Measurements from ENCODE around the gene GABRR1. TPM values are rescaled to one million over a fixed set of nuclear protein-coding genes. Genes with fewer than 3 reads are reported as not detected.
A peak's percentile ranks its signal among the peaks of the same experiment; 100 is the strongest.

Gene GABRR1
- total RNA-seq, 2 experiments from 2014 or later: not detected

- ChIA-PET POLR2A (interaction anchor here (0.7 kb wide), 1 partner anchor 64 kb away, joined by 4 read pairs; no protein-coding TSS in a partner anchor), CTCF (ENCODE audit: unreplicated experiment) (no interaction called here)
- H3K79me2 ChIP-seq (ENCODE audit: insufficient read depth, low read depth, low read length): no peaks in the 10 kb centered on the region
- no peaks in the 10 kb centered on the region for H4K20me1 ChIP-seq (ENCODE audit: insufficient read depth, low read length)
- H3K4me1 ChIP-seq (ENCODE audit: insufficient read depth, low read length, poor library complexity, severe bottlenecking): peaks cover 29% of the 10 kb centered on the region
- H3K4me2 ChIP-seq (ENCODE audit: low read length): no peak overlapping the region
- no peaks in the 10 kb centered on the region for H3K9me3 ChIP-seq (ENCODE audit: low read length)
- H3K27ac ChIP-seq (ENCODE audit: low read depth, low read length, poor library complexity, severe bottlenecking): no peak overlapping the region
- no peaks in the 10 kb centered on the region for H3K9me2 ChIP-seq (ENCODE audit: insufficient read depth, low read length)
- H3K4me3 ChIP-seq (ENCODE audit: low read depth, low read length, poor library complexity, severe bottlenecking): no peak overlapping the region
- no TSS peak for BruUV-seq (replicated peaks)
- no peaks in the 10 kb centered on the region for H3K36me3 ChIP-seq (ENCODE audit: insufficient read depth, low read length)
- intact Hi-C loops (cut with micrococcal nuclease; ENCODE audit: unreplicated experiment): no loop called here
- DNase-seq (ENCODE audit: low spot score): no peak
- no peak for TF ChIP-seq EZH2phosphoT487 (IDR thresholded peaks at IDR 0.05; ENCODE audit: borderline replicate concordance, low read depth, low read length)
- no peak for TF ChIP-seq CTCF (conservative IDR thresholded peaks at IDR 0.05; ENCODE audit: low read length)
- H2AFZ ChIP-seq (ENCODE audit: low read length): no peak overlapping the region
Measured at GRCh38 chr6:89257781-89258180, 40.6 kb upstream of the GABRR1 start.

GRCh38 chr6:89257346-89257745 is 40.2 kb upstream of the GABRR1 start:
- Histone ChIP-seq H2AFZ (ENCODE audit: low read length) (no peak overlapping the region), H3K4me1 (ENCODE audit: insufficient read depth, low read length, poor library complexity, severe bottlenecking) (peaks cover 29% of the 10 kb centered on the region), H3K9me3 (ENCODE audit: low read length) (no peaks in the 10 kb centered on the region), H4K20me1 (ENCODE audit: insufficient read depth, low read length) (no peaks in the 10 kb centered on the region), H3K27ac (ENCODE audit: low read depth, low read length, poor library complexity, severe bottlenecking) (no peak overlapping the region), H3K9me2 (ENCODE audit: insufficient read depth, low read length) (no peaks in the 10 kb centered on the region), H3K79me2 (ENCODE audit: insufficient read depth, low read depth, low read length) (no peaks in the 10 kb centered on the region), H3K36me3 (ENCODE audit: insufficient read depth, low read length) (no peaks in the 10 kb centered on the region), H3K4me2 (ENCODE audit: low read length) (no peak overlapping the region), H3K4me3 (ENCODE audit: low read depth, low read length, poor library complexity, severe bottlenecking) (no peak overlapping the region)
- no peak for DNase-seq (ENCODE audit: low spot score)
- ChIA-PET CTCF (ENCODE audit: unreplicated experiment) (interaction anchor here (0.7 kb wide), 1 partner anchor 179 kb away, joined by 5 read pairs; no protein-coding TSS in a partner anchor), POLR2A (no interaction called here)
- TF ChIP-seq EZH2phosphoT487 (IDR thresholded peaks at IDR 0.05; ENCODE audit: borderline replicate concordance, low read depth, low read length) (no peak), CTCF (conservative IDR thresholded peaks at IDR 0.05; ENCODE audit: low read length) (no peak)
- intact Hi-C loops (cut with micrococcal nuclease; ENCODE audit: unreplicated experiment): no loop called here
- TSS peak; percentile 46 for BruUV-seq (replicated peaks)

- H3K36me3 ChIP-seq (ENCODE audit: insufficient read depth, low read length): no peaks in the 10 kb centered on the region
- no peaks in the 10 kb centered on the region for H3K9me3 ChIP-seq (ENCODE audit: low read length)
- BruUV-seq (replicated peaks): no TSS peak
- H2AFZ ChIP-seq (ENCODE audit: low read length): no peak overlapping the region
- CTCF ChIA-PET (ENCODE audit: unreplicated experiment): no interaction called here
- POLR2A ChIA-PET: no interaction called here
- H3K4me1 ChIP-seq (ENCODE audit: insufficient read depth, low read length, poor library complexity, severe bottlenecking): peaks cover 19% of the 10 kb centered on the region
- no peak overlapping the region for H3K27ac ChIP-seq (ENCODE audit: low read depth, low read length, poor library complexity, severe bottlenecking)
- no peak for DNase-seq (ENCODE audit: low spot score)
- intact Hi-C loops (cut with micrococcal nuclease; ENCODE audit: unreplicated experiment): no loop called here
- H3K4me3 ChIP-seq (ENCODE audit: low read depth, low read length, poor library complexity, severe bottlenecking): no peak overlapping the region
- TF ChIP-seq CTCF (conservative IDR thresholded peaks at IDR 0.05; ENCODE audit: low read length): no peak
- no peak for TF ChIP-seq EZH2phosphoT487 (IDR thresholded peaks at IDR 0.05; ENCODE audit: borderline replicate concordance, low read depth, low read length)
- H4K20me1 ChIP-seq (ENCODE audit: insufficient read depth, low read length): no peaks in the 10 kb centered on the region
- H3K9me2 ChIP-seq (ENCODE audit: insufficient read depth, low read length): no peaks in the 10 kb centered on the region
- H3K4me2 ChIP-seq (ENCODE audit: low read length): no peak overlapping the region
- H3K79me2 ChIP-seq (ENCODE audit: insufficient read depth, low read depth, low read length): no peaks in the 10 kb centered on the region
Measured at GRCh38 chr6:89255417-89255816, 38.3 kb upstream of the GABRR1 start.

Measured in OCI-LY7 (cell line).